ENCODE measurements around the gene PDZD7.
"Not testable (repeated sequence)": the region's sequence is repeated elsewhere in the genome, so short reads cannot be mapped to it uniquely, and the experiment has no call there.

PDZD7 gene

DNA sequence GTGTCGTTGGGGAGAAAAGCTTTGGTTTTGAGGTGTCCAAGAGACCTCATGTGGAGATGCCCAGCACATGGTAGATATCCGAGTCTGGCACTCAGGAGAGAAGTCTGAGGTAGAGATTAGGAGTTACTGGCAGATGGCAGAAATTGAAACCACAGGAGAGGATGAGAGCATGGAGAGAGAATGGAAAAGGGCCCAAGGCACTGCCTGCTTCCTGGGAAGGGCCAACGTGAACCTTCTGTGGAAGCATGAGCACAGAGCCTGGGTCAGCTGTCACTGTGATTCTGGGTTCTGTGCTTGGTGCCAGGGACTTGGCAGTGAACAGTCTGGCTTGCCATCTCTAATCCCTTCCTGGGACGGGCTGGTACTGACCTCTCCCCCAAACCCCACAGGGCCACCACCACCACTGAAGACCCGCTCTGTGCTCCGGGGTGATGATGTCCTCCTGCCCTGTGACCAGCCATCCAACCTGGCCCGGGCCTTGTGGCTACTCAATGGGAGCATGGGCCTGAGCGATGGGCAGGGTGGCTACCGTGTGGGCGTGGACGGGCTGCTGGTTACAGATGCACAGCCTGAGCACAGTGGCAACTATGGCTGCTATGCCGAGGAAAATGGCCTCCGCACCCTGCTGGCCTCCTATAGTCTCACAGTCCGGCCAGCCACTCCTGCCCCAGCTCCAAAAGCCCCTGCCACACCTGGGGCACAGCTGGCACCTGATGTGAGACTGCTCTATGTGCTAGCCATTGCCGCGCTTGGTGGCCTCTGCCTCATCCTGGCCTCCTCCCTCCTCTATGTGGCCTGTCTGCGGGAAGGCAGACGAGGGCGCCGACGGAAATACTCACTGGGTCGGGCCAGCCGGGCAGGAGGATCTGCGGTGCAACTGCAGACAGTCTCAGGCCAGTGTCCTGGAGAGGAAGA, 47.8 kb downstream of the PDZD7 start:
- Mint-ChIP-seq H3K4me1 (ENCODE audit: low read depth in 2 of 2) (peaks cover 27 to 28% of the 10 kb centered on the region in 2 donors), H3K9me3 (no peaks in the 10 kb centered on the region), H3K36me3 (ENCODE audit: insufficient read depth) (peaks cover 22% of the 10 kb centered on the region), H3K27ac (no peak overlapping the region), H3K27me3 (no peaks in the 10 kb centered on the region), H3K4me3 (no peak overlapping the region)
- ATAC-seq (replicated peaks): no peak
- no peak for DNase-seq

DNA sequence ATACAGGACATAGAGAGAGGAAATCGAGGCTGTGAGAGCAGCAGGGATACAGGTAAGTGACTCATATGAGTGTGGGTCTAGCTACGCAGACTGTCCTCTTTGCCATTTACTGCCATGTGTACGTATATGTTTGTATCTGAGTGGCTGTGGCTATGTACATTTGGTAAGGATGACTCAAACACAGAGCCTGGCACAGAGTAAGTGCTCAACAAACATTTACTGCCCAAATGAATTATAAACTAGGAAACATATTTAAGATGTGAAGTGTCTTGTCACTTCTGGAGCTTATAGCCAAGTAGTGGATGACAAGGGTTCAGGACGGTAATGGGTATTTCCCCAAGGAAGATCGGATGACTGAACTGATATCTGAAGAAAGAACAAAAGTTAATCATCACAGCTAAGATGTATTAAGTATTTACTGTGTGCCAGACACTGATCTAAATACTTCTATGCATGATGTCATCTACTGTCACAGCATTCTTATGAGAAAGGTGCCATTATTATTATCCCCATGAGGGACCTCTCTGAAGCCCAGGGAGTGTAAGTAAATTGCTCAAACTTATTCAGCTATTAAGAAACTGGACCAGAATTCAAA, 49.7 kb downstream of the PDZD7 start:
- Mint-ChIP-seq H3K4me1 (ENCODE audit: low read depth in 2 of 2) (peaks cover 11 to 14% of the 10 kb centered on the region in 2 donors), H3K27ac (no peak overlapping the region), H3K9me3 (no peaks in the 10 kb centered on the region), H3K27me3 (no peaks in the 10 kb centered on the region), H3K36me3 (ENCODE audit: insufficient read depth) (peaks cover 22% of the 10 kb centered on the region), H3K4me3 (no peak overlapping the region)
- no peak for ATAC-seq (replicated peaks)
- DNase-seq: no peak

DNA sequence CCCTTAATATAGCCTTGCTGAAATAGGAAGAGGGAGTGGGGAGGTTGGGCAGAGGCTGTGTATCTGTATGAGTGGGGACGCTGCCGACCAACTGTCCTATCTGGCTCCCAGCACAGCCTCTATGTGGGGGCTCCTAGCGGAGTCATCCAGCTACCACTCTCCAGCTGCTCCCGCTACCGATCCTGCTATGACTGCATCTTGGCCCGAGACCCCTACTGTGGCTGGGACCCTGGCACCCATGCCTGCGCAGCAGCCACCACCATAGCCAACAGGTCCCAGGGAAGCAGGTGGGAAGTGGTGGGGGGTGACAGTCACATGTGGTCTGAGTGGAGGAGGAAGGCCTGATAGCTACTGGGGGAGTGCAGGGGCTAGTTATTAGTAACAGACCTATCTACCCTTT, 50.2 kb downstream of the PDZD7 start:
- DNase-seq: no peak
- no peak for ATAC-seq (replicated peaks)
- H3K4me3 Mint-ChIP-seq: no peak overlapping the region

DNA sequence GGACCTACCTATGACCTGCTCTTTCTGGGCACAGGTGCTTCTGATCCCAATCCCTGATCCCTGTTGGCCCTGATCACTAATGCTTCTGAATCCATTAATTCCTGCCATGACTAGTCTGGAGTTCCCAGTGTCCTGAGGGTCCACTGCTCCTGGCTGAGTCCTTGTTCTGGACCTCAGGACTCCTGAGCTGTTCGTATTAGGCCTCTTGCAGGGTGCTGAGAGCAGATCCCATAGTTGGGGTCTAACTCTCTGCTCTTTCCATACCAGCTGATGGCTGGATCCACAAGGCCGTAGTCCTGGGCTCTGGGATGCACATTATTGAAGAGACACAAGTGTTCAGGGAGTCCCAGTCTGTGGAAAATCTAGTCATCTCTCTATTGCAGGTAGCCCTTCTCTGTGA, 50.6 kb downstream of the PDZD7 start:
- DNase-seq: no peak
- no peak overlapping the region for H3K4me3 Mint-ChIP-seq
- H3K36me3 Mint-ChIP-seq (ENCODE audit: insufficient read depth): peaks cover 19% of the 10 kb centered on the region
- ATAC-seq (replicated peaks): no peak
- H3K4me1 Mint-ChIP-seq (ENCODE audit: low read depth in 2 of 2): peaks cover 8 to 11% of the 10 kb centered on the region in 2 donors
- H3K27ac Mint-ChIP-seq: no peak overlapping the region
- no peaks in the 10 kb centered on the region for H3K9me3 Mint-ChIP-seq
- no peaks in the 10 kb centered on the region for H3K27me3 Mint-ChIP-seq

More for the DNA sequence above, 50.2 kb downstream of the PDZD7 start:
- H3K36me3 Mint-ChIP-seq (ENCODE audit: insufficient read depth): peaks cover 22% of the 10 kb centered on the region
- H3K9me3 Mint-ChIP-seq: no peaks in the 10 kb centered on the region
- H3K27ac Mint-ChIP-seq: no peak overlapping the region
- peaks cover 11 to 12% of the 10 kb centered on the region in 2 donors for H3K4me1 Mint-ChIP-seq (ENCODE audit: low read depth in 2 of 2)
- no peaks in the 10 kb centered on the region for H3K27me3 Mint-ChIP-seq

DNA sequence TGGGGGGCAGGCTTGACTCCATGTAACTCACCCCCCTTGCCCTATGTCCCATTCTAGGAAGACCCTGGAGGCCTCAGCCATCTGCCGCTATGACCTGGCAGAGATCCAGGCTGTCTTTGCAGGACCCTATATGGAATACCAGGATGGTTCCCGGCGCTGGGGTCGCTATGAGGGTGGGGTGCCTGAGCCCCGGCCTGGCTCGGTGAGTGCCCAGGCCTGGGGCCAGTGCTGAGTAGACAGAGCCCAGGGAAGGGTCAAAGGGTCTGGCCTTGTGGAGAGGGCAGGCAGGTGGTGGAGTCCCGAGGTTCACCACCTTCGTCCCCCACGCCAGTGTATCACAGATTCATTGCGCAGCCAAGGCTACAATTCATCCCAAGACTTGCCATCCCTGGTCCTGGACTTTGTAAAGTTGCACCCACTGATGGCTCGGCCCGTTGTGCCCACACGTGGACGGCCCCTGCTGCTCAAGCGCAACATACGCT, 51.1 kb downstream of the PDZD7 start:
- Mint-ChIP-seq H3K9me3 (no peaks in the 10 kb centered on the region), H3K4me3 (no peak overlapping the region), H3K4me1 (ENCODE audit: low read depth in 2 of 2) (peaks cover 7 to 9% of the 10 kb centered on the region in 2 donors), H3K27ac (no peak overlapping the region), H3K36me3 (ENCODE audit: insufficient read depth) (peaks cover 19% of the 10 kb centered on the region), H3K27me3 (no peaks in the 10 kb centered on the region)
- DNase-seq (no peak), ATAC-seq (replicated peaks) (no peak)

DNA sequence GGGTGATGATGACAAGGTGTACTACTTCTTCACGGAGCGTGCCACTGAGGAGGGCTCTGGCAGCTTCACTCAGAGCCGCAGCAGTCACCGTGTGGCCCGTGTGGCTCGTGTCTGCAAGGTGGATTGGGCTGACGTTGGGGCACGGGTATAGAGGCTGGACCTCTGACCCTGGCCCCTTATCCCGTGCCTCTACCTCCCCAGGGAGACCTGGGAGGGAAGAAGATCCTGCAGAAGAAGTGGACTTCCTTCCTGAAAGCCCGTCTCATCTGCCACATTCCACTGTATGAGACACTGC, 52.1 kb downstream of the PDZD7 start:
- ATAC-seq (replicated peaks) (no peak), DNase-seq (no peak)
- Mint-ChIP-seq H3K36me3 (ENCODE audit: insufficient read depth) (peaks cover 19% of the 10 kb centered on the region), H3K4me1 (ENCODE audit: low read depth in 2 of 2) (peaks cover 0 to 2% of the 10 kb centered on the region in 2 donors), H3K4me3 (no peak overlapping the region), H3K27me3 (no peaks in the 10 kb centered on the region), H3K9me3 (no peaks in the 10 kb centered on the region), H3K27ac (peak overlapping the region in 1 of 2 donors; percentile 21)

DNA sequence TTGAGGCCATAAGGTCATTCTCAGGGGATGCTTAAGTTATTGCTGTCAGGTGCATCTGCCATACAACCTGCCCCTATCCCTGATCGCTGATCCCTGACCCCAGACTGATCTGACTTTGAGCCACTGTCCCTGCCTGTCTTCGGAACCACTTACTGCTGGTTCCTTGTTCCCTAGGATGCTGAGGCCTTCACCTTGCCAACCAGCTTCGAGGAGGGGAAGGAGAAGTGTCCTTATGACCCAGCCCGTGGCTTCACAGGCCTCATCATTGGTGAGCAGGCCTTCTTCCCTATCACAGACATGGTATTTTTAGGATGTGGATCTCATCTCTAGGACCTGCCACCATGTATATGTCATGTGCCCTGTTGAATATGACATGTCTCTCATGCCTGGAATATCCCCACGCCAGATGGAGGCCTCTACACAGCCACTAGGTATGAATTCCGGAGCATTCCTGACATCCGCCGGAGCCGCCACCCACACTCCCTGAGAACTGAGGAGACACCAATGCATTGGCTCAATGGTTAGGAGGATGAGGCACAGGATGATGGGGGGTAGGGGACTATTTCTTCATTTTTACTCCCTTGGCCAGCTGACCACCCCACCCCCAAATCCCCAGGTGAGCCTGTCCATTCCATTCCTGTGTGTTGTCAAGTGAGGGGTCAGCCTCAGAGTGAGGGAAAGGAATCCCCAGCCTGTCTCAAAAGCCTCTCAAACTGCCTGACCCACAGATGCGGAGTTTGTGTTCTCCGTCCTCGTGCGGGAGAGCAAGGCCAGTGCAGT, 52.6 kb downstream of the PDZD7 start:
- no peak overlapping the region for H3K4me3 Mint-ChIP-seq
- H3K9me3 Mint-ChIP-seq: no peaks in the 10 kb centered on the region
- DNase-seq (no peak), ATAC-seq (replicated peaks) (no peak)
- H3K36me3 Mint-ChIP-seq (ENCODE audit: insufficient read depth): peaks cover 19% of the 10 kb centered on the region
- H3K27me3 Mint-ChIP-seq: no peaks in the 10 kb centered on the region
- H3K4me1 Mint-ChIP-seq (ENCODE audit: low read depth in 2 of 2): peaks cover 0 to 2% of the 10 kb centered on the region in 2 donors
- peak overlapping the region in 1 of 2 donors; percentile 25 for H3K27ac Mint-ChIP-seq

DNA sequence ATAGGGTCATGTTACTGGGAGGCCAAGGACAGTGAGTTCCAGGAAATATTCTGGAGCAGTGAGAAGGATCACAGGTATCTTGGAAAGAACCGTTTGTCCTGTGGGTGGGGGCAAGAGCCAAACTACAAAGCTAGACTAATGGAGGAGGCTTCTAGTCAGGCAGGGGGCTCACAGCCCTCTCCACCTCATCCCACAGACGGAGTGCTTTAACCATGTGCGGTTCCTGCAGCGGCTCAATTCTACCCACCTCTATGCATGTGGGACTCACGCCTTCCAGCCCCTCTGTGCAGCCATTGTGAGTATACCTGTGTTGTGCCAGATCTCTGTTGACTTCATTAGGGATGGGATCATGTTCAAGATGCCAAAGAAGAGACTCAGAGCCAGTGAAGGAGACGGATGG, 53.5 kb downstream of the PDZD7 start:
- Mint-ChIP-seq H3K9me3 (no peaks in the 10 kb centered on the region), H3K36me3 (ENCODE audit: insufficient read depth) (peaks cover 19% of the 10 kb centered on the region), H3K27me3 (no peaks in the 10 kb centered on the region), H3K4me1 (ENCODE audit: low read depth in 2 of 2) (peaks cover 0 to 2% of the 10 kb centered on the region in 2 donors), H3K27ac (peak overlapping the region; percentile 25 to 62), H3K4me3 (no peak overlapping the region)
- ATAC-seq (replicated peaks) (no peak), DNase-seq (no peak)

DNA sequence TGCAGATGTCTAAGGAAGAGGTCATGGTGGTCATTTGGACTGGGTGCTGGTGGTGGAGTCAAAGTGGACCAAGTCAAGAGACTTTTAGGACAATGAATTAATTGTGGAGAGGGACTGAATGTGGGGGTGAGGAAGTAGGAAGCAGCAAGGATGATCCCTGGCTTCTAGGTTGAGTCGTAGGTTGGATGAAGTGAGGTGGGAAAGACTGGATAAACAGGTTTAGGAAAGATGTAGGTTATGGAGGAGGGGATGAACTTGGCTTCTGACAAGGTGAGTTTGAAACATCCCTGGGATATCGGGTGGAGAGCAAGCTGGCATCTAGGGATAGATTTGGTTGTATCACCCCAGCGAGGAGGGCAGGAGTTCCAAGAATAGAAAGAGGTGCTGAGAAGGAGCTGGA, 54.0 kb downstream of the PDZD7 start:
- no peaks in the 10 kb centered on the region for H3K27me3 Mint-ChIP-seq
- H3K4me1 Mint-ChIP-seq (ENCODE audit: low read depth in 2 of 2): peaks cover 0 to 2% of the 10 kb centered on the region in 2 donors
- H3K9me3 Mint-ChIP-seq: no peaks in the 10 kb centered on the region
- H3K27ac Mint-ChIP-seq: peak overlapping the region; percentile 33 to 62
- H3K4me3 Mint-ChIP-seq: no peak overlapping the region
- ATAC-seq (replicated peaks) (no peak), DNase-seq (no peak)
- H3K36me3 Mint-ChIP-seq (ENCODE audit: insufficient read depth): peaks cover 14% of the 10 kb centered on the region

DNA sequence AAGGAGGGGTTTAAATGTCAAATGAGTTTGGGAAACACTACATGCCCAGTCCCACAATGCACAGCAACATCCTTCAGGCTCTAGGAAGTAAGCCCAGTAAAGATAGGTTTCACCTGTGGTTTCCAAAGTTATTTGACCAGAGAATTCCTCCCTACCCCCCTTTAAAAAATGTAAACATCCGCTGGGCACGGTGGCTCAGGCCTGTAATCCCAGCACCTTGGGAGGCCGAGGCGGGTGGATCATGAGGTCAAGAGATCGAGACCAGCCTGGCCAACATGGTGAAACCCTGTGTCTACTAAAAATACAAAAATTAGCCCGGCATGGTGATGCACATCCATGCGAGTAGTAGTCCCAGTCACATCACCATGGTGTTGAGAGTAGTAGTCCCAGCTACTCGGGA, 55.5 kb downstream of the PDZD7 start:
- not testable (repeated sequence) for DNase-seq; H3K27me3 Mint-ChIP-seq; H3K9me3 Mint-ChIP-seq; H3K4me3 Mint-ChIP-seq; H3K4me1 Mint-ChIP-seq (ENCODE audit: low read depth in 2 of 2); H3K27ac Mint-ChIP-seq; ATAC-seq (replicated peaks); H3K36me3 Mint-ChIP-seq (ENCODE audit: insufficient read depth)

DNA sequence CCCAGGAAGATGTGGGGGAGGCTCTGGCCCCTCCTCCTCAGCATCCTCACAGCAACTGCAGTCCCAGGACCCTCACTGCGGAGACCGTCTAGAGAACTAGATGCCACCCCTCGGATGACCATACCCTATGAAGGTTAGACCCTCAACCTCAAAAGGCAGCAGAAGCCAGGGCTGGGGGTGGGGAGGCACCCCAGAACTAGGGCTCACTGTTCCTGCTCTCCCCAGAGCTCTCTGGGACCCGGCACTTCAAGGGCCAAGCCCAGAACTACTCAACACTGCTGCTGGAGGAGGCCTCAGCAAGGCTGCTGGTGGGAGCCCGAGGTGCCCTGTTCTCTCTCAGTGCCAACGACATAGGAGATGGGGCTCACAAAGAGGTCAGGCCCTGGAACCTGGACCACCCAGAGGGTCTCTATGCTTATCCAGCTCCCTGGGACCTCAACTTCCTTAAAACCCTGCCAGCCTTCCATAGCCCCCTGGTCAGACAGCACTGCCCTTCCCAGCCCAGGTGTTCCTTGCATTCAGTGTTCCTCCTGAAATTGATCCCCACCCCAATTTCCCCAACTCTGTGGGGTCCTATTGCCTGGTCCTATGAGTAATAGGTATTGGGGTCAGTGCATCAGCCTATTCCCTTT, 57.9 kb downstream of the PDZD7 start:
- no peak overlapping the region for H3K27ac Mint-ChIP-seq
- peaks cover 9 to 17% of the 10 kb centered on the region in 2 donors for H3K4me1 Mint-ChIP-seq (ENCODE audit: low read depth in 2 of 2)
- H3K4me3 Mint-ChIP-seq: no peak overlapping the region
- no peaks in the 10 kb centered on the region for H3K9me3 Mint-ChIP-seq
- no peak for DNase-seq
- no peak for ATAC-seq (replicated peaks)
- no peaks in the 10 kb centered on the region for H3K27me3 Mint-ChIP-seq
- H3K36me3 Mint-ChIP-seq (ENCODE audit: insufficient read depth): peaks cover 5% of the 10 kb centered on the region

DNA sequence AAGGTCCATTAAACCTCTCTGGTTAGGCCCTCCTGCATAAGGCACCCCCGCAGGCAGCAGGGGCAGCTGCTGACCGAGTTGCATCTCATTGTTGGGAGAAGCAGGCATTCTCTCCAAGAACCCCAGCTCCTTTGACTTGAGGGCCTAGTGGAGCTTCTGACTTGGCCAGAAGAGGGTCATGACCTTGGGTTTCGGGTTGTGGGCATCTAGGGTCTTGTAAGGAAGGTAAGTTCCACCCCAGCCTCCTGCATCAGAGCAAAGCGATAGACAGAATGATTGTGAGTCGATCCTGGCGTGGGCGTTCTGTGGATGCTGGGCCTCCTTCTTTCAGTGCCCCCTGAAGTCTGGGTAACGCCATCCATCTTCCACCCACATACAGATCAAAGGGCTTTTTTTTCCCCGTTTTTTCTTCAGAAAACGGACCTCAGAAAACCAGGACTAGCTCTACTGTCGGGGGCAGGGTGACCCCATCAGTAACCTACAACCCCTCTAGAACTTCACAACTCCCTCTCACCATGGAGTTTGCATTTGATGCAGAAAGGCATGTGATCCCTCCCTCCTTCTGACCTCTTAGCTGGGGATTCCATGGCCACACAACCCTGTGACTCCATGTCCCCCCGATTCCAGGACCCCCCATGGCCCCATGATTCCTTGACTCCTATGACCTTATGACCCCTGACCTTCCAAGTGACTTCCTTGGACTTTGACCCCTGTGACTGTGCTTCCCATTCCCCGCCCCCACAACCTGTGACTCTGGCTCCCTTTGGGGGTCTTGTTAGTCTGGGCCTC, 58.6 kb downstream of the PDZD7 start:
- H3K27me3 Mint-ChIP-seq: no peaks in the 10 kb centered on the region
- ATAC-seq (replicated peaks) (no peak), DNase-seq (no peak)
- peaks cover 5% of the 10 kb centered on the region for H3K36me3 Mint-ChIP-seq (ENCODE audit: insufficient read depth)
- H3K27ac Mint-ChIP-seq: no peak overlapping the region
- H3K9me3 Mint-ChIP-seq: no peaks in the 10 kb centered on the region
- H3K4me3 Mint-ChIP-seq: no peak overlapping the region
- H3K4me1 Mint-ChIP-seq (ENCODE audit: low read depth in 2 of 2): peaks cover 9 to 18% of the 10 kb centered on the region in 2 donors
